GM23338 (cell line): ENCODE data around the gene DMBT1. TPM values are rescaled to one million over a fixed set of nuclear protein-coding genes. Genes with fewer than 3 reads are reported as not detected.

ENCODE experiments used
- ATAC-seq: fragments of 200-7000 bp; cut with Tn5 transposase; 3 replicates; pipeline ENCODE4 v1.9.1; 2020
- DNase-seq: peaks from one replicate; pipeline ENCODE4 v3.0.0-alpha.2; 2015; ENCODE audit warnings: low spot score
- H2AFZ ChIP-seq: fragments of 200-600 bp; sonication (generic); 2 replicates; pipeline ENCODE4 v1.8.0; 2016; ENCODE audit warnings: antibody characterized with exemption, mild to moderate bottlenecking, moderate library complexity
- H3F3A ChIP-seq: fragments of 200-600 bp; sonication (generic); replicated peaks from 2 replicates; pipeline ENCODE4 v1.8.0; 2017; ENCODE audit warnings: antibody characterized with exemption, mixed run types, low read depth
- H3K27ac ChIP-seq: fragments of 200-600 bp; sonication (generic); 2 replicates; pipeline ENCODE4 v1.6.1; 2016; ENCODE audit warnings: low read depth
- H3K27me3 ChIP-seq: fragments of 200-600 bp; sonication (generic); 2 replicates; pipeline ENCODE4 v1.8.0; 2016; ENCODE audit warnings: mild to moderate bottlenecking, mixed run types, moderate library complexity; ENCODE audit not compliant: insufficient read depth
- H3K36me3 ChIP-seq: fragments of 200-600 bp; sonication (generic); 2 replicates; pipeline ENCODE4 v1.8.0; 2016; ENCODE audit warnings: mild to moderate bottlenecking; ENCODE audit not compliant: insufficient read depth
- H3K4me1 ChIP-seq: fragments of 200-600 bp; sonication (generic); 2 replicates; pipeline ENCODE4 v1.8.0; 2016; ENCODE audit warnings: mild to moderate bottlenecking, moderate library complexity; ENCODE audit not compliant: insufficient read depth
- H3K4me2 ChIP-seq: fragments of 200-600 bp; sonication (generic); 2 replicates; pipeline ENCODE4 v1.7.1; 2017; ENCODE audit warnings: mixed run types
- H3K4me3 ChIP-seq: fragments of 200-600 bp; sonication (generic); 2 replicates; pipeline ENCODE4 v1.6.1; 2016; ENCODE audit warnings: mixed run types
- H3K79me2 ChIP-seq: fragments of 200-600 bp; sonication (generic); replicated peaks from 2 replicates; pipeline ENCODE4 v1.8.0; 2017; ENCODE audit warnings: mild to moderate bottlenecking; ENCODE audit not compliant: insufficient read depth
- H3K9me2 ChIP-seq: fragments of 200-600 bp; sonication (generic); 2 replicates; pipeline ENCODE4 v1.8.0; 2017; ENCODE audit not compliant: insufficient read depth
- H4K20me1 ChIP-seq: fragments of 200-600 bp; sonication (generic); replicated peaks from 2 replicates; pipeline ENCODE4 v1.8.0; 2017; ENCODE audit warnings: mild to moderate bottlenecking; ENCODE audit not compliant: insufficient read depth
- H3K27ac Mint-ChIP-seq: 2 replicates; pipeline ENCODE4 v1.8.0; 2020; ENCODE audit warnings: inconsistent platforms, mild to moderate bottlenecking, moderate library complexity, mixed read lengths
- H3K27me3 Mint-ChIP-seq: 3 replicates; pipeline ENCODE4 v1.8.0; 2022; ENCODE audit warnings: low read depth, mild to moderate bottlenecking, moderate library complexity, mixed read lengths, inconsistent platforms; ENCODE audit not compliant: insufficient read depth, poor library complexity
- H3K36me3 Mint-ChIP-seq: 3 replicates; pipeline ENCODE4 v1.8.0; 2021; ENCODE audit warnings: low read depth, mild to moderate bottlenecking, inconsistent platforms, moderate library complexity, mixed read lengths
- H3K4me1 Mint-ChIP-seq: 3 replicates; pipeline ENCODE4 v1.8.0; 2020; ENCODE audit warnings: mild to moderate bottlenecking, inconsistent platforms, mixed read lengths
- H3K4me3 Mint-ChIP-seq: 3 replicates; pipeline ENCODE4 v1.8.0; 2021; ENCODE audit warnings: moderate library complexity, mild to moderate bottlenecking, inconsistent platforms, mixed read lengths
- H3K9me3 Mint-ChIP-seq: 3 replicates; pipeline ENCODE4 v1.8.0; 2020; ENCODE audit warnings: moderate library complexity, mild to moderate bottlenecking, inconsistent platforms, mixed read lengths
- CREB1 ChIP-seq: fragments of 250-450 bp; sonication (Bioruptor Pico); IDR thresholded peaks from 2 replicates; pipeline ENCODE4 v1.5.0; 2020; ENCODE audit warnings: low read depth, mild to moderate bottlenecking, moderate library complexity
- EZH2 ChIP-seq: fragments of 200-600 bp; sonication (generic); IDR thresholded peaks from one replicate; pipeline ENCODE4 v1.8.0; 2017; ENCODE audit warnings: antibody characterized with exemption, mild to moderate bottlenecking, low read depth; ENCODE audit not compliant: unreplicated experiment
- EZH2phosphoT487 ChIP-seq: fragments of 200-600 bp; sonication (generic); IDR thresholded peaks from one replicate; pipeline ENCODE4 v1.8.1; 2018; ENCODE audit warnings: antibody characterized with exemption; ENCODE audit not compliant: unreplicated experiment
- NANOG ChIP-seq: IDR thresholded peaks from 2 replicates; pipeline ENCODE4 v1.6.1; 2016; ENCODE audit warnings: antibody characterized with exemption, borderline replicate concordance
- POLR2AphosphoS5 ChIP-seq: IDR thresholded peaks from 2 replicates; pipeline ENCODE4 v1.6.1; 2016; ENCODE audit warnings: antibody characterized with exemption, low read depth
- STAT1 ChIP-seq: IDR thresholded peaks from one replicate; pipeline ENCODE4 v1.6.1; 2016; ENCODE audit warnings: antibody characterized with exemption; ENCODE audit not compliant: unreplicated experiment
- ZNF114 ChIP-seq: fragments of 250-450 bp; sonication (Bioruptor Pico); IDR thresholded peaks from 2 replicates; pipeline ENCODE4 v1.5.0; 2020; ENCODE audit warnings: mild to moderate bottlenecking, moderate library complexity
- ZNF331 ChIP-seq: fragments of 250-450 bp; sonication (Bioruptor Pico); IDR thresholded peaks from 2 replicates; pipeline ENCODE4 v1.5.0; 2020; ENCODE audit warnings: low read depth, mild to moderate bottlenecking, moderate library complexity
- polyA plus RNA-seq: library from polyadenylated mRNA; unstranded; fragments of >200 nt; fragmentation: Nextera tagmentation; extraction: Ambion mirVana; gene quantifications from 2 replicates; pipeline ENCODE4 v1.2.1, GENCODE V29; 2016
- total RNA-seq: library from RNA; depleted of rRNA; stranded (reverse); fragments of >200 nt; shearing (Covaris generic); gene quantifications from 2 replicates; pipeline ENCODE4 v1.2.3, GENCODE V29; 2014
- TF ChIP-seq, protein P1 (sequence below), 2 experiments: fragments of 200-600 bp in 1 of 2; sonication (generic) in 1 of 2; conservative IDR thresholded peaks; 2 replicates each; pipeline versions ENCODE4 v1.5.1 to v1.6.1; 2016 to 2017; ENCODE audit warnings: antibody characterized with exemption in 2 of 2, low read depth in 2 of 2, mild to moderate bottlenecking in 2 of 2, moderate library complexity in 1 of 2
- TF ChIP-seq, protein P2 (sequence below): IDR thresholded peaks from 2 replicates; pipeline ENCODE4 v1.6.1; 2016; ENCODE audit warnings: antibody characterized with exemption
- TF ChIP-seq, protein P3 (sequence below): IDR thresholded peaks from one replicate; pipeline ENCODE4 v1.6.1; 2018; ENCODE audit warnings: antibody characterized with exemption; ENCODE audit not compliant: unreplicated experiment

DMBT1 gene
- total and polyA plus RNA-seq, 2 experiments from 2014 or later, result 0.03 to 0.05 TPM

DNA sequence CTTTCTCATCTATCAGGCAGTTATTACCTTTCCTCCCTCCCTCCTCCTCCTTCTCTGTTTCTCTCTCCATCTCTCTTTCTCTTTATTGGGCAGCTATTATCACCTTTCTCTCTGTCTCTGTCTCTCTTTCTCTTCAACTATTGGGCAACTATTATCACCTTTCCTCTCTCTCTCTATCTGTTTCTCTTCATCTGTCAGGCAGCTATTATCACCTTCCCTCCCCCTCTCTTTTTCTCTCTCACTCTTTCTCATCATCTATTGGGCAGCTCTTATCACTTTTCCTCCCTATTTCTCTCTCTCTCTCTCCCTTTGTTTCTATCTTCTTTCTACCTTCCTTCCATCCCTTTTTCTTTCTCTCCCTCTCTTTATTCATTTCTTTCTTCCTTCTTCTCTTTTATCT, 1.2 kb downstream of the DMBT1 start:
- H2AFZ ChIP-seq, result 0 out of 2 replicates have a peak overlapping the region, but pooled peaks have one; percentile 52
- no peaks in the 10 kb centered on the region for H3K9me3 Mint-ChIP-seq
- H3K27me3 Mint-ChIP-seq, result peaks cover 9% of the 10 kb centered on the region
- H3K4me3 ChIP-seq, result no peak overlapping the region
- ATAC-seq (no peak), DNase-seq (no peak)
- H3K36me3 ChIP-seq, result no peaks in the 10 kb centered on the region
- H3K27ac Mint-ChIP-seq, result no peak overlapping the region
- no peaks in the 10 kb centered on the region for H3K79me2 ChIP-seq
- no peak overlapping the region for H3K4me3 Mint-ChIP-seq
- no peaks in the 10 kb centered on the region for H3K27me3 ChIP-seq
- H3K9me2 ChIP-seq, result 0 out of 2 replicates have a peak, but pooled peaks cover 2% of the 10 kb centered on the region
- H3K27ac ChIP-seq, result no peak overlapping the region
- no peaks in the 10 kb centered on the region for H3K36me3 Mint-ChIP-seq
- no peaks in the 10 kb centered on the region for H3F3A ChIP-seq
- H3K4me1 Mint-ChIP-seq, result peaks cover 18% of the 10 kb centered on the region
- TF ChIP-seq ZNF331 (CRISPR knock-in tag) (no peak), EZH2 (no peak), EZH2phosphoT487 (no peak), ZNF114 (CRISPR knock-in tag) (no peak), NANOG (no peak), STAT1 (no peak)
- TF ChIP-seq, protein P1, sequence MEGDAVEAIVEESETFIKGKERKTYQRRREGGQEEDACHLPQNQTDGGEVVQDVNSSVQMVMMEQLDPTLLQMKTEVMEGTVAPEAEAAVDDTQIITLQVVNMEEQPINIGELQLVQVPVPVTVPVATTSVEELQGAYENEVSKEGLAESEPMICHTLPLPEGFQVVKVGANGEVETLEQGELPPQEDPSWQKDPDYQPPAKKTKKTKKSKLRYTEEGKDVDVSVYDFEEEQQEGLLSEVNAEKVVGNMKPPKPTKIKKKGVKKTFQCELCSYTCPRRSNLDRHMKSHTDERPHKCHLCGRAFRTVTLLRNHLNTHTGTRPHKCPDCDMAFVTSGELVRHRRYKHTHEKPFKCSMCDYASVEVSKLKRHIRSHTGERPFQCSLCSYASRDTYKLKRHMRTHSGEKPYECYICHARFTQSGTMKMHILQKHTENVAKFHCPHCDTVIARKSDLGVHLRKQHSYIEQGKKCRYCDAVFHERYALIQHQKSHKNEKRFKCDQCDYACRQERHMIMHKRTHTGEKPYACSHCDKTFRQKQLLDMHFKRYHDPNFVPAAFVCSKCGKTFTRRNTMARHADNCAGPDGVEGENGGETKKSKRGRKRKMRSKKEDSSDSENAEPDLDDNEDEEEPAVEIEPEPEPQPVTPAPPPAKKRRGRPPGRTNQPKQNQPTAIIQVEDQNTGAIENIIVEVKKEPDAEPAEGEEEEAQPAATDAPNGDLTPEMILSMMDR (conservative IDR thresholded peaks at IDR 0.05; ENCODE audit: low read depth in 2 of 2), result no peak
- TF ChIP-seq, protein P2, sequence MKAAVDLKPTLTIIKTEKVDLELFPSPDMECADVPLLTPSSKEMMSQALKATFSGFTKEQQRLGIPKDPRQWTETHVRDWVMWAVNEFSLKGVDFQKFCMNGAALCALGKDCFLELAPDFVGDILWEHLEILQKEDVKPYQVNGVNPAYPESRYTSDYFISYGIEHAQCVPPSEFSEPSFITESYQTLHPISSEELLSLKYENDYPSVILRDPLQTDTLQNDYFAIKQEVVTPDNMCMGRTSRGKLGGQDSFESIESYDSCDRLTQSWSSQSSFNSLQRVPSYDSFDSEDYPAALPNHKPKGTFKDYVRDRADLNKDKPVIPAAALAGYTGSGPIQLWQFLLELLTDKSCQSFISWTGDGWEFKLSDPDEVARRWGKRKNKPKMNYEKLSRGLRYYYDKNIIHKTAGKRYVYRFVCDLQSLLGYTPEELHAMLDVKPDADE, result no peak
- no peaks in the 10 kb centered on the region for H4K20me1 ChIP-seq
- no peak overlapping the region for H3K4me2 ChIP-seq
- no peaks in the 10 kb centered on the region for H3K4me1 ChIP-seq

DNA sequence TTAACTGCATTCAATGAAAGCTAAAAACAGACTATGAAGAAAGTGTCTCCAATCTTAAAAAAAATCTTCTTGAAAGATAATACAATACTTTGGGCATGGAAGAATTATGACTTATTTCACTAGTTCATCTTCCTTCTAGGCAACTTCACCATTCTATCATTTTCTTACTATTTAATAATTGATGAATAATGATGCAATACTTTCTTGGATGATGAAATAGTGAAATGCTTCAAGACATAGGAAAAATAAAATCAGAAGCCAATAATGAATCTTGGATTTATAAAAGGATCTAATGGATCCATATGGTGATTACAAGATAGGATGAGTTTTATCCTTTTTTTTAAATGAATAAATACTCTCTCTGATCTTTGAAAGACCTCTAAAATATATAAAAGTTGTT, 4.4 kb downstream of the DMBT1 start:
- H3K27ac ChIP-seq, result no peak overlapping the region
- Mint-ChIP-seq H3K4me1 (peaks cover 8% of the 10 kb centered on the region), H3K36me3 (no peaks in the 10 kb centered on the region), H3K9me3 (no peaks in the 10 kb centered on the region), H3K4me3 (no peak overlapping the region), H3K27me3 (peaks cover 5% of the 10 kb centered on the region), H3K27ac (no peak overlapping the region)
- no peak overlapping the region for H2AFZ ChIP-seq
- no peaks in the 10 kb centered on the region for H3K79me2 ChIP-seq
- no peaks in the 10 kb centered on the region for H4K20me1 ChIP-seq
- DNase-seq, result no peak
- TF ChIP-seq, protein P3, sequence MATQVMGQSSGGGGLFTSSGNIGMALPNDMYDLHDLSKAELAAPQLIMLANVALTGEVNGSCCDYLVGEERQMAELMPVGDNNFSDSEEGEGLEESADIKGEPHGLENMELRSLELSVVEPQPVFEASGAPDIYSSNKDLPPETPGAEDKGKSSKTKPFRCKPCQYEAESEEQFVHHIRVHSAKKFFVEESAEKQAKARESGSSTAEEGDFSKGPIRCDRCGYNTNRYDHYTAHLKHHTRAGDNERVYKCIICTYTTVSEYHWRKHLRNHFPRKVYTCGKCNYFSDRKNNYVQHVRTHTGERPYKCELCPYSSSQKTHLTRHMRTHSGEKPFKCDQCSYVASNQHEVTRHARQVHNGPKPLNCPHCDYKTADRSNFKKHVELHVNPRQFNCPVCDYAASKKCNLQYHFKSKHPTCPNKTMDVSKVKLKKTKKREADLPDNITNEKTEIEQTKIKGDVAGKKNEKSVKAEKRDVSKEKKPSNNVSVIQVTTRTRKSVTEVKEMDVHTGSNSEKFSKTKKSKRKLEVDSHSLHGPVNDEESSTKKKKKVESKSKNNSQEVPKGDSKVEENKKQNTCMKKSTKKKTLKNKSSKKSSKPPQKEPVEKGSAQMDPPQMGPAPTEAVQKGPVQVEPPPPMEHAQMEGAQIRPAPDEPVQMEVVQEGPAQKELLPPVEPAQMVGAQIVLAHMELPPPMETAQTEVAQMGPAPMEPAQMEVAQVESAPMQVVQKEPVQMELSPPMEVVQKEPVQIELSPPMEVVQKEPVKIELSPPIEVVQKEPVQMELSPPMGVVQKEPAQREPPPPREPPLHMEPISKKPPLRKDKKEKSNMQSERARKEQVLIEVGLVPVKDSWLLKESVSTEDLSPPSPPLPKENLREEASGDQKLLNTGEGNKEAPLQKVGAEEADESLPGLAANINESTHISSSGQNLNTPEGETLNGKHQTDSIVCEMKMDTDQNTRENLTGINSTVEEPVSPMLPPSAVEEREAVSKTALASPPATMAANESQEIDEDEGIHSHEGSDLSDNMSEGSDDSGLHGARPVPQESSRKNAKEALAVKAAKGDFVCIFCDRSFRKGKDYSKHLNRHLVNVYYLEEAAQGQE, result no peak
- TF ChIP-seq ZNF114 (CRISPR knock-in tag) (no peak), EZH2phosphoT487 (no peak), NANOG (no peak), CREB1 (CRISPR knock-in tag) (no peak), STAT1 (no peak), POLR2AphosphoS5 (no peak)
- TF ChIP-seq, protein P1 (conservative IDR thresholded peaks at IDR 0.05; ENCODE audit: low read depth in 2 of 2), result no peak
- no peaks in the 10 kb centered on the region for H3K4me1 ChIP-seq
- no peaks in the 10 kb centered on the region for H3F3A ChIP-seq
- H3K9me2 ChIP-seq, result no peaks in the 10 kb centered on the region
- no peaks in the 10 kb centered on the region for H3K27me3 ChIP-seq
- H3K4me2 ChIP-seq, result no peak overlapping the region
- H3K36me3 ChIP-seq, result no peaks in the 10 kb centered on the region
- no peak for ATAC-seq
- H3K4me3 ChIP-seq, result no peak overlapping the region
